ENCODE data around the gene NDUFS7. TPM values are rescaled to one million over a fixed set of nuclear protein-coding genes. Genes with fewer than 3 reads are reported as not detected.

Gene NDUFS7
- polyA plus RNA-seq, 3 donors: 119 to 232 (median 211) TPM

- Histone ChIP-seq H3K36me3 (replicated peaks in 1 of 2; ENCODE audit: control insufficient read depth in 1 of 2, insufficient read depth in 2 of 2, low read length in 2 of 2) (peaks cover 22 to 25% of the 10 kb centered on the region in 2 donors), H3K27me3 (ENCODE audit: control insufficient read depth in 2 of 2, insufficient read depth in 2 of 2, low read length in 2 of 2) (peaks cover 4 to 24% of the 10 kb centered on the region in 2 donors), H4K20me1 (ENCODE audit: insufficient read depth, low read length) (no peaks in the 10 kb centered on the region), H3K27ac (ENCODE audit: low read depth in 1 of 2, low read length in 2 of 2) (no peak overlapping the region), H3K4me3 (replicated peaks in 1 of 3; ENCODE audit: low read depth in 2 of 3, low read length in 3 of 3) (no peak overlapping the region), H3K9me3 (replicated peaks in 1 of 2; ENCODE audit: control insufficient read depth in 1 of 2, insufficient read depth in 1 of 2, low read length in 2 of 2) (no peaks in the 10 kb centered on the region), H3K4me1 (ENCODE audit: control insufficient read depth in 1 of 2, insufficient read depth in 2 of 2, low read length in 2 of 2) (peaks cover 20 to 36% of the 10 kb centered on the region in 2 donors), H3K9ac (ENCODE audit: insufficient read depth, low read length, poor library complexity, severe bottlenecking) (no peak overlapping the region), H3K4me2 (replicated peaks; ENCODE audit: extremely low read depth, low read length, poor library complexity, severe bottlenecking) (no peak overlapping the region), H2AFZ (ENCODE audit: insufficient read depth, low read depth, low read length, poor library complexity, severe bottlenecking) (no peak overlapping the region), H3K79me2 (ENCODE audit: insufficient read depth, low read length) (no peaks in the 10 kb centered on the region)
- no peak for DNase-seq
- Mint-ChIP-seq H3K36me3 (peaks cover 15 to 16% of the 10 kb centered on the region in 2 donors), H3K9me3 (peaks cover 0 to 1% (median 0%) of the 10 kb centered on the region in 7 donors), H3K4me3 (no peak overlapping the region), H3K27me3 (ENCODE audit: low read depth in 3 of 3) (peaks cover 11 to 30% (median 23%) of the 10 kb centered on the region in 3 donors), H3K4me1 (peaks cover 23% of the 10 kb centered on the region), H3K27ac (no peak overlapping the region)
- intact Hi-C loops (cut with micrococcal nuclease): no loop called here
- no peak for TF ChIP-seq CTCF (IDR thresholded peaks at IDR 0.05)
- 91% methylated on average over 9 of the region's 9 CpGs for WGBS (ENCODE audit: insufficient coverage)
These were observed 14.1 kb downstream of the NDUFS7 start for GRCh38 chr19:1397838-1398237.

- H3K4me2 ChIP-seq (replicated peaks; ENCODE audit: extremely low read depth, low read length, poor library complexity, severe bottlenecking): no peak overlapping the region
- intact Hi-C loops (cut with micrococcal nuclease): no loop called here
- WGBS (ENCODE audit: insufficient coverage): 94% methylated on average over 18 of the region's 19 CpGs
- Mint-ChIP-seq H3K4me1 (peaks cover 28% of the 10 kb centered on the region), H3K27me3 (ENCODE audit: low read depth in 3 of 3) (peaks cover 21 to 41% (median 31%) of the 10 kb centered on the region in 3 donors), H3K9me3 (peaks cover 0 to 3% (median 1%) of the 10 kb centered on the region in 7 donors), H3K36me3 (peaks cover 5 to 6% of the 10 kb centered on the region in 2 donors), H3K27ac (no peak overlapping the region), H3K4me3 (no peak overlapping the region)
- no peak overlapping the region for H3K27ac ChIP-seq (ENCODE audit: low read depth in 1 of 2, low read length in 2 of 2)
- H3K79me2 ChIP-seq (ENCODE audit: insufficient read depth, low read length): no peaks in the 10 kb centered on the region
- H4K20me1 ChIP-seq (ENCODE audit: insufficient read depth, low read length): no peaks in the 10 kb centered on the region
- no peak for TF ChIP-seq CTCF (IDR thresholded peaks at IDR 0.05)
- no peak overlapping the region for H3K4me3 ChIP-seq (replicated peaks in 1 of 3; ENCODE audit: low read depth in 2 of 3, low read length in 3 of 3)
- no peak overlapping the region for H3K9ac ChIP-seq (ENCODE audit: insufficient read depth, low read length, poor library complexity, severe bottlenecking)
- peaks cover 20 to 42% of the 10 kb centered on the region in 2 donors for H3K4me1 ChIP-seq (ENCODE audit: control insufficient read depth in 1 of 2, insufficient read depth in 2 of 2, low read length in 2 of 2)
- peaks cover 4 to 32% of the 10 kb centered on the region in 2 donors for H3K27me3 ChIP-seq (ENCODE audit: control insufficient read depth in 2 of 2, insufficient read depth in 2 of 2, low read length in 2 of 2)
- H3K9me3 ChIP-seq (replicated peaks in 1 of 2; ENCODE audit: control insufficient read depth in 1 of 2, insufficient read depth in 1 of 2, low read length in 2 of 2): no peaks in the 10 kb centered on the region
- no peak for DNase-seq
- no peak overlapping the region for H2AFZ ChIP-seq (ENCODE audit: insufficient read depth, low read depth, low read length, poor library complexity, severe bottlenecking)
- peaks cover 10 to 13% of the 10 kb centered on the region in 2 donors for H3K36me3 ChIP-seq (replicated peaks in 1 of 2; ENCODE audit: control insufficient read depth in 1 of 2, insufficient read depth in 2 of 2, low read length in 2 of 2)
These were observed 15.4 kb downstream of the NDUFS7 start for GRCh38 chr19:1399079-1399478.

Measured in CD14-positive monocyte (primary cell).